Thoracic aorta endothelial cell (primary cell): ENCODE measurements around the gene ORC2. TPM values are rescaled to one million over a fixed set of nuclear protein-coding genes. Genes with fewer than 3 reads are reported as not detected.

Source experiments
- small RNA-seq: library from RNA; depleted of rRNA; stranded (forward); fragments of <200 nt; gene quantifications from one replicate; pipeline ENCODE3, GENCODE V24; 2012
- total RNA-seq: library from RNA; depleted of rRNA; stranded (reverse); fragments of >200 nt; gene quantifications from 2 replicates; pipeline ENCODE4 v1.2.3, GENCODE V29; 2012

Gene ORC2
- total RNA-seq = 29.9 and 36.4 TPM in 2 replicates

DNA sequence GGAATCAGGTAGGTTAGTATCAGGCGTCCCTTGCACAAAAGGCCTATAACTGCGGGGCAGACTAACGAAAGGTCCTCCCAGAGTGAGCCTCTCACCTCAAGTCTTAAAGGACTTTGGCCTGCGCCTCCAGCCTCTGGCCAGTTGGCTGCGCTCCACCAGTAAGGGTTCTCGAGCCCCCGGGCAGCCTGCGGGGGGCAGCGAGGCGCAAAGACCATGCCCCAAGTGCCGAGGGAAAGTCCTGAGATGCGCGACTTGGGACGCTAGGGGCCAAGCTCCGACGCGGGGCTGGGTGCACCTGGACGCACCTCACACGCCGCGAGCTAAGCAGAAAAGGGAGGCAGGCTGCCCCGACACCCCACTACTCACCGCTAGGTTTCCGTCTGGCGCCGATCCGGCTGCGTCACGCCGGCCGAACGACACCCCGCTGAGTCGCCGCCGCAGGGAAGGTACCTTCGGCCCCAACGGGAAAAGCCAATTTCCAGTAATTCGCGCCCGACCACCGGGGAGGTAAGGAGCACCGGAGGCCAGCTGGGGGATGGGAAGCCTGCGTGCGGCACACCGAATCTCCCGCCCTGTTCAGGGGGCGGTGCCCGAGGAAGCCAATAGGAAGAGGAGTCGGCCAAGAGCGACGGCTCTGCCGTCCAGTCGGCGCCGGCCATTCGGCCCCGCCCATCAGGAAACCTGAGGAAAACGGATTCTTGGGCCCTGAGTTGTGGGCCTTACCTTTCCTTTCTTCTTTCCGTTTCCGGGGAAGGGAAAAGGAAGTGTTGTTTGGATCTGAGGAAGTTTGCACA is at the start of gene ORC2:
TSS of gene ORC2 (minus strand) at position 537 of the 794 bp plus-strand sequence. CDS start 5,537 bp downstream, outside the sequence.

DNA sequence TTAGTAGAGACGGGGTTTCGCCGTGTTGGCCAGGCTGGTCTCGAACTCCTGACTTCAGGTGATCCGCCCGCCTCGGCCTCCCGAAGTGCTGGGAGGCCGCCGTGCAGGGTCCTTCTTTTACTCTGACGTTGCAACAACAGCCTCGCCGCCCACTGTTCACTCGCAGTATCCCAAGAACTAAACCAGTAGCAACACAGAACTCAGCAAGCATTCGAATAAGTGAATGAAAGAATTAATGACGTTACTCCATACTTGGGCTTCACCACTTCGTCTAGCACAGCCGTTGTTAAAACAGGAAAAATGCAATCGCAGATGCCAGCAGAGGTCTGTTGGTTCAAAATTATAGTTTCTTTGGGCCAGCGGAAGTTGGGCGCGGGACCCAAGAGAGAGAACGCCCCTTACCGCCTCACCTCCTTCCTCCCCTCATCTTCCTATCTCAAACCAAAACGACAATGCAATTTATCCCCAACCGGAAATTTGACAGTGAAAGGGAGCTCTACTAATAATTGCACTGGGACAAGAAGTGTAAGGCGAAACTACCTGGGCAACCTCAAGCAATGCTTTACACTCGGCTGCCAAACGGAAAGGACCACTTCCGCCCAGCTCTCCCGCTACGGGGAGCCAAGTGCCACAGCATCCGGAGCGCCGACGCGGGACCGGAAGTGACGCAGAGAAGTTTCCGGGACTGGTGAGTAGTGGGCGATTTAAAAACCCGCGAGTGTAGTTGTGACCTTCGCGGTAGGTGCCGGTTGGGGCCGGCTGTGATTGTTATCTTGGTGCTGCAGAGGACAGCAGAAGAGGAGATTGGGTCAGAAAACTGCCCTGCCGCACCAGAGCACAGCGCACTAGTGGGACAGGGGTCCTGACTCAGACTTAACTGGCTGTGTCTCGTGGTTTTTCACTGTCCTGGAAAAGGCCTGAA is 74.5 kb downstream of the ORC2 start, which contains the start of the genes NIF3L1 and PPIL3:
TSS of gene NIF3L1 (plus strand) at position 668 of the 922 bp plus-strand sequence. CDS start 2,573 bp downstream, outside the sequence.
TSS of gene PPIL3 (minus strand) at position 374 of the 922 bp plus-strand sequence. CDS start 1,462 bp downstream, outside the sequence.

DNA sequence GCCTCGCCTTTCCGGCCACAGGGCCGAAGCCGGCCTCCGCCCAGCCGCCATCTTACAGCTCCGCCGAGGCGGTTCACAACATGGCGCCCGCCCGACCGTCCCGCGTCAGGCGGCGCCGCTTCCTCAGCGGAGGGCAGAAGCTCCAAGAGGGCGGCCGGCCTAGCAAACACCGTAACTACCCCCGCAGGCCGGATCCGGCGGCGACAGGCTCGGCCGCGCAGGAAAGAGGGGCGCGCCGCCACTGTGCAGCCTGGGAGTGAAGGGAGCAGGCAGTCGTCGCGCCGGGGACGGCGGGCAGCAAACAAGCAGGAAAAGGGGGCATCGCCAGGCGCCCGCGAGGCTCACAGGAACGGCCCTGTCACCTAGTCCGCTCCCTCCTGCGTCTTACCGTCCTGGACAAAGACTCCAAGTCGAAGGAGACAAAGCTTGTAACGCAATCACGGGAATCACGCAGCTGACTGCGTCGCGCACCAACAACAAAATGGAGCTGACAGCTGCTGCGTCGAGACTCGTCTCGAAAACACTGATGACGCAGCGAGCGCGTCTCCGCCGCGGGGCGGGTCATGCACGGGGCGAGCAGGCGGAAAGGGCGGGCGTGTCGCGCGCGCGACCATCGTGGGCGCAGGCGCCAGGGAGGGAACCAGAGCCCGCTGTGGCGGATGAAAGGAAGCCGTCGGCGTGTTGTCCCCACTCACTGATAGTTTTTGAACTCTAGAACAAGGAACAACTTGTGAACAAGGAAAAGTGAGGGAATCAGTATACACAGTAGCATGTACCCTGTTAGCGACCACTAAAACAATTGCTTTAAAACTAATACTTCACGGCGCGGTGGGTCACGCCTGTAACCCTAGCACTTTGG is 99.1 kb downstream of the ORC2 start, which contains the start of gene CLK1:
TSS of gene CLK1 (minus strand) at position 483 of the 859 bp plus-strand sequence. CDS start 2,796 bp downstream, outside the sequence.

Small RNA genes lying within 50 kb of the gene (small RNA-seq; reads per million reads assigned to genes)
- not detected for gene RF00019
- not detected for gene RNU6-312P
- gene RNU6-762P = not detected

Other genes with a start within 250 kb of the ORC2 start
- 1,049 and 1,370 TPM in 2 replicates for gene BZW1, start 151.8 kb downstream of the ORC2 start, total RNA-seq
- gene CLK1, start 99.0 kb downstream of the ORC2 start, total RNA-seq = 87.8 and 104 TPM in 2 replicates
- gene PPIL3, start 74.6 kb downstream of the ORC2 start, total RNA-seq = 17.0 and 39.6 TPM in 2 replicates
- gene NIF3L1, start 74.3 kb downstream of the ORC2 start, total RNA-seq = 17.2 and 18.5 TPM in 2 replicates
- gene HYCC2, start 108.0 kb upstream of the ORC2 start, total RNA-seq = 26.3 and 31.5 TPM in 2 replicates
- gene NDUFB3, start 108.3 kb upstream of the ORC2 start, total RNA-seq = 81.8 and 94.8 TPM in 2 replicates
- gene CFLAR, start 152.5 kb upstream of the ORC2 start, total RNA-seq = 385 and 532 TPM in 2 replicates
- 38.4 and 53.3 TPM in 2 replicates for gene CASP10, start 219.5 kb upstream of the ORC2 start, total RNA-seq